Ecto neural progenitor cell (in vitro differentiated cells): ENCODE results near the gene CFP.

Experiments used
- DNase-seq: peaks from one replicate; pipeline ENCODE4 v3.0.0-alpha.2; 2018; ENCODE audit warnings: low spot score

CFP gene

GRCh38 chrX:47574076-47574546, 55.6 kb downstream of the CFP start:
- peak; percentile 60 for DNase-seq

GRCh38 chrX:47573341-47574075, 56.2 kb downstream of the CFP start:
- peak; percentile 74 for DNase-seq
